ENCODE results near the gene GLO1.
"Not testable (repeated sequence)": the region's sequence is repeated elsewhere in the genome, so short reads cannot be mapped to it uniquely, and the experiment has no call there.

The GLO1 gene

DNA sequence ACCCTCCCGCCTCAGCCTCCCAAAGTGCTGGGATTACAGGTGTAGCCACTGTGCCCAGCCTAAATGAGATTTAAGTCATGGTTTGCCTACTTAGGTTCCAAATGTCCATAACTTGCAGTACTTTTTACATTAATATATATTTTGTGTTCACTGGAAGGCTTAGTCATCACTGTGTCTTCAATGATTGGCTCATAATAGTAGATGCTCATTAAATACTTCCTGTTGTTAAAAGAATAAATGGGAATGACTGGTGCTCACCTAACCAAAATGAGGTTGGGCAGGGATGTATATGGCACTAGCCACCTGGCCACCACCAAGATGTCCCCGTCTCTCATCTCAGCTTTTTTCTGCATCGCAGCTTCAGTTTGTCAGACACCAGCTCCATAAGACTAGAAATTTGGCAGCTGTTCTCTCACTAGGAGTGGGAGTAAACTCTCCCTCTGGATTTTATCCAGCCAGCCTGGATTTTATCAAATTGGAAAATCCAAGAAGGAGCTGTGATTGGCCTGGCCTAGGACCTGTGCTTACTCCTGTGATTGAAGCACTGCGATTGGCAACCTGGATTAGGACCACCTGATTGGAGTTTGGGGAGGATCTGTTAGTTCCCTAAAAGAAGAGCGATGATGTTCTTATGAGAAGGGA, 1.1 kb upstream of the GLO1 start:
- H3K9me2 ChIP-seq (replicated peaks; ENCODE audit: insufficient read depth, low read length), result no peaks in the 10 kb centered on the region
- H4K20me1 ChIP-seq (ENCODE audit: insufficient read depth, low read length), result no peaks in the 10 kb centered on the region
- no peaks in the 10 kb centered on the region for H3K36me3 ChIP-seq (replicated peaks; ENCODE audit: insufficient read depth, low read length)
- no peak overlapping the region for H2AFZ ChIP-seq (ENCODE audit: low read length)
- H3K9ac ChIP-seq (ENCODE audit: low read length), result no peak overlapping the region
- H3K27ac ChIP-seq (ENCODE audit: low read length), result no peak overlapping the region
- H3K4me1 ChIP-seq (ENCODE audit: low read length), result no peaks in the 10 kb centered on the region
- no peaks in the 10 kb centered on the region for H3K9me3 ChIP-seq (replicated peaks; ENCODE audit: insufficient read depth, low read length)
- peaks cover 6% of the 10 kb centered on the region; the same call in 1 of the 2 replicates for H3F3A ChIP-seq (ENCODE audit: insufficient read depth, low read length)
- peaks cover 28% of the 10 kb centered on the region for H3K79me2 ChIP-seq (ENCODE audit: low read length)
- H3K4me2 ChIP-seq (ENCODE audit: low read depth, low read length), result no peak overlapping the region
- DNase-seq, result no peak
- no peaks in the 10 kb centered on the region for H3K27me3 ChIP-seq (replicated peaks; ENCODE audit: insufficient read depth, low read length)
- no peak overlapping the region for H3K4me3 ChIP-seq (ENCODE audit: low read length)
- no peak for TF ChIP-seq EZH2phosphoT487 (IDR thresholded peaks at IDR 0.05; ENCODE audit: low read length)
- TF ChIP-seq, protein P1, sequence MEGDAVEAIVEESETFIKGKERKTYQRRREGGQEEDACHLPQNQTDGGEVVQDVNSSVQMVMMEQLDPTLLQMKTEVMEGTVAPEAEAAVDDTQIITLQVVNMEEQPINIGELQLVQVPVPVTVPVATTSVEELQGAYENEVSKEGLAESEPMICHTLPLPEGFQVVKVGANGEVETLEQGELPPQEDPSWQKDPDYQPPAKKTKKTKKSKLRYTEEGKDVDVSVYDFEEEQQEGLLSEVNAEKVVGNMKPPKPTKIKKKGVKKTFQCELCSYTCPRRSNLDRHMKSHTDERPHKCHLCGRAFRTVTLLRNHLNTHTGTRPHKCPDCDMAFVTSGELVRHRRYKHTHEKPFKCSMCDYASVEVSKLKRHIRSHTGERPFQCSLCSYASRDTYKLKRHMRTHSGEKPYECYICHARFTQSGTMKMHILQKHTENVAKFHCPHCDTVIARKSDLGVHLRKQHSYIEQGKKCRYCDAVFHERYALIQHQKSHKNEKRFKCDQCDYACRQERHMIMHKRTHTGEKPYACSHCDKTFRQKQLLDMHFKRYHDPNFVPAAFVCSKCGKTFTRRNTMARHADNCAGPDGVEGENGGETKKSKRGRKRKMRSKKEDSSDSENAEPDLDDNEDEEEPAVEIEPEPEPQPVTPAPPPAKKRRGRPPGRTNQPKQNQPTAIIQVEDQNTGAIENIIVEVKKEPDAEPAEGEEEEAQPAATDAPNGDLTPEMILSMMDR (IDR thresholded peaks at IDR 0.05; ENCODE audit: low read length), result no peak
- no peak for TF ChIP-seq EZH2 (optimal IDR thresholded peaks at IDR 0.05; ENCODE audit: low read depth, low read length)

DNA sequence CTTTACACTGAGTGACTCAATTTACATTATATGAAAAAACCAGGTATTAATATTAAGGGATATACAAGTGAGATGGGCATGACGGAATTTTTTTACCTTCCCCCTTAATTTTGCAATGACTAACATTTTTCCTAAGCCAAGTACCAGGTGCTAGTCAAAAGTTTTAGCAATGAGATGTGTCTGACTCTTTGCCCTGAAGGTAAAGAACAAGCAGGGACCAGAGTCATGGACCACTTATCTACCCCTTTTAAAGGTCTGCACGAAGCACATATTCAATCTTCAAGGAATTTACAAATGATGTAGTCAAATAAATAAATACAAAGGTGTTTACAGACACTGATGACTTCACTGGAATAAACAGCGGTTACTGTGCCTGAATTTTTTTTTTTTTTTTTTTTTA, 1.4 kb downstream of the GLO1 start:
- TF ChIP-seq, protein P1 (IDR thresholded peaks at IDR 0.05; ENCODE audit: low read length), result no peak
- TF ChIP-seq EZH2phosphoT487 (IDR thresholded peaks at IDR 0.05; ENCODE audit: low read length) (no peak), EZH2 (optimal IDR thresholded peaks at IDR 0.05; ENCODE audit: low read depth, low read length) (no peak)
- peaks cover 45% of the 10 kb centered on the region for H3K79me2 ChIP-seq (ENCODE audit: low read length)
- H3K9ac ChIP-seq (ENCODE audit: low read length), result no peak overlapping the region
- H3K9me2 ChIP-seq (replicated peaks; ENCODE audit: insufficient read depth, low read length), result no peaks in the 10 kb centered on the region
- H2AFZ ChIP-seq (ENCODE audit: low read length), result no peak overlapping the region
- peak overlapping the region; percentile 8; the same call in 1 of the 2 replicates for H3K4me2 ChIP-seq (ENCODE audit: low read depth, low read length)
- no peaks in the 10 kb centered on the region for H3K36me3 ChIP-seq (replicated peaks; ENCODE audit: insufficient read depth, low read length)
- H4K20me1 ChIP-seq (ENCODE audit: insufficient read depth, low read length), result no peaks in the 10 kb centered on the region
- H3K27ac ChIP-seq (ENCODE audit: low read length), result no peak overlapping the region
- H3K4me3 ChIP-seq (ENCODE audit: low read length), result no peak overlapping the region
- no peaks in the 10 kb centered on the region for H3K4me1 ChIP-seq (ENCODE audit: low read length)
- DNase-seq, result no peak
- no peaks in the 10 kb centered on the region for H3K9me3 ChIP-seq (replicated peaks; ENCODE audit: insufficient read depth, low read length)
- no peaks in the 10 kb centered on the region for H3K27me3 ChIP-seq (replicated peaks; ENCODE audit: insufficient read depth, low read length)
- H3F3A ChIP-seq (ENCODE audit: insufficient read depth, low read length), result peaks cover 6% of the 10 kb centered on the region; the same call in 1 of the 2 replicates

DNA sequence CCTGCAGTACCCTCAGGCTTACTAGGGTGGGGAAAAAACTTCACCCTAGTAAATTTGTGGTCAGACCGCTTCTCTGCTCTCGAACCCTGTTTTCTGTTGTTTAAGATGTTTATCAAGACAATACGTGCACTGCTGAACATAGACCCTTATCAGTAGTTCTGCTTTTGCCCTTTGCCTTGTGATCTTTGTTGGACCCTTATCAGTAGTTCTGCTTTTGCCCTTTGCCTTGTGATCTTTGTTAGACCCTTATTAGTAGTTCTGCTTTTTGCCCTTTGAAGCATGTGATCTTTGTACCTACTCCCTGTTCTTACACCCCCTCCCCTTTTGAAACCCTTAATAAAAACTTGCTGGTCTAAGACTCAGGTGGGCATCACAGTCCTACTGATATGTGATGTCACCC, 3.2 kb downstream of the GLO1 start:
- H3K9ac ChIP-seq (ENCODE audit: low read length); H3K27ac ChIP-seq (ENCODE audit: low read length); H3K36me3 ChIP-seq (replicated peaks; ENCODE audit: insufficient read depth, low read length); H4K20me1 ChIP-seq (ENCODE audit: insufficient read depth, low read length); H3K4me3 ChIP-seq (ENCODE audit: low read length); H3K4me2 ChIP-seq (ENCODE audit: low read depth, low read length); H3K9me2 ChIP-seq (replicated peaks; ENCODE audit: insufficient read depth, low read length); DNase-seq; H3K9me3 ChIP-seq (replicated peaks; ENCODE audit: insufficient read depth, low read length); H3F3A ChIP-seq (ENCODE audit: insufficient read depth, low read length); H2AFZ ChIP-seq (ENCODE audit: low read length); H3K27me3 ChIP-seq (replicated peaks; ENCODE audit: insufficient read depth, low read length); H3K4me1 ChIP-seq (ENCODE audit: low read length): not testable (repeated sequence)
- H3K79me2 ChIP-seq (ENCODE audit: low read length), result peaks cover 63% of the 10 kb centered on the region

DNA sequence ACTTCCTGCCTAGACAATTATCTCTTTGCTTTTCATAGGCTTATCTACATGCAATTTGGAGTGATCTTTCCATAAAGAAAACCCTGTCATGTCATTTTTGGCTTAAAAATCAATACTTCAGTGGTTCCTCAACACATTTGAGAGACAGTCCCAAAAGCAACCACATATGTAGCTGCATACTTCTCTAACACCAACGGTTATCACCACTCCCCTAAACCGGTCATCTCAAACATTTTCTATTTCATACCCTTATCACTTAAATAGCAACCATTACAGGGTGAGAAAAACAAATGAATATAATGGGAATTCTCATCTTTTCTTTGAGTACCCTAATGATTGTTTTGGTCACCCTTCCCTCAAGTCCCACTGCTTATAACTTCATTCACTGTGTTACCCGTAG, 5.1 kb downstream of the GLO1 start:
- no peak overlapping the region for H3K4me3 ChIP-seq (ENCODE audit: low read length)
- no peaks in the 10 kb centered on the region for H4K20me1 ChIP-seq (ENCODE audit: insufficient read depth, low read length)
- no peaks in the 10 kb centered on the region for H3K36me3 ChIP-seq (replicated peaks; ENCODE audit: insufficient read depth, low read length)
- no peaks in the 10 kb centered on the region for H3K27me3 ChIP-seq (replicated peaks; ENCODE audit: insufficient read depth, low read length)
- H3K9ac ChIP-seq (ENCODE audit: low read length), result no peak overlapping the region
- peaks cover 69% of the 10 kb centered on the region for H3K79me2 ChIP-seq (ENCODE audit: low read length)
- no peaks in the 10 kb centered on the region for H3K9me2 ChIP-seq (replicated peaks; ENCODE audit: insufficient read depth, low read length)
- TF ChIP-seq, protein P1 (IDR thresholded peaks at IDR 0.05; ENCODE audit: low read length), result no peak
- TF ChIP-seq EZH2phosphoT487 (IDR thresholded peaks at IDR 0.05; ENCODE audit: low read length) (no peak), EZH2 (optimal IDR thresholded peaks at IDR 0.05; ENCODE audit: low read depth, low read length) (no peak)
- no peak for DNase-seq
- H3F3A ChIP-seq (ENCODE audit: insufficient read depth, low read length), result peaks cover 6% of the 10 kb centered on the region; the same call in 1 of the 2 replicates
- no peak overlapping the region for H2AFZ ChIP-seq (ENCODE audit: low read length)
- H3K9me3 ChIP-seq (replicated peaks; ENCODE audit: insufficient read depth, low read length), result no peaks in the 10 kb centered on the region
- no peaks in the 10 kb centered on the region for H3K4me1 ChIP-seq (ENCODE audit: low read length)
- H3K27ac ChIP-seq (ENCODE audit: low read length), result no peak overlapping the region
- H3K4me2 ChIP-seq (ENCODE audit: low read depth, low read length), result no peak overlapping the region
